CD4-positive, alpha-beta T cell treated with Interferon alpha-2 for 1 hour (primary cell): Measurements from ENCODE around the gene CMIP.
A peak's percentile ranks its signal among the peaks of the same experiment; 100 is the strongest.

Experiments used
- DNase-seq, 2 donors: peaks; one replicate each; pipeline ENCODE4 v3.0.0-alpha.2; 2020 to 2022

Gene CMIP

DNA sequence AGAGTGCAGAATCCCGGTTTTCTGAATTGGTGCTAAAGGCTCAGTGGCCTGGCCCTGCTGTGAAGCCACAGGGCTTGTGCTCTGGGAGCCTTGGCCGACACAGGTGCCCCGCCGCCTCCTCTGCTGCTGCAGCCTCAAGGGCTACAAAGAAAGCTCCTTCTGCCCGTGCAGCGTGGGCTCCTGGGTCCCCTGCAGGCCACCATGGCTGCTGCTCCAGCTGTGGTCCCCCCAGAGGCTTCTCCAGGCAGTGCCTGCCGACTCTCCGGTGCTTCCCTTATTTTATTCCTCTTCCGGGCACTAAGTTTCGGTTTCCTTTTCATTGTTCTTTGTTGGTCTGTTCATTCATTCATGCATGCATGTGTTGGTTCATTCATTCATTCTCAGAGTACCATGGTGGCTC, 53.1 kb downstream of the CMIP start:
- peak; percentile 51 to 68 for DNase-seq

DNA sequence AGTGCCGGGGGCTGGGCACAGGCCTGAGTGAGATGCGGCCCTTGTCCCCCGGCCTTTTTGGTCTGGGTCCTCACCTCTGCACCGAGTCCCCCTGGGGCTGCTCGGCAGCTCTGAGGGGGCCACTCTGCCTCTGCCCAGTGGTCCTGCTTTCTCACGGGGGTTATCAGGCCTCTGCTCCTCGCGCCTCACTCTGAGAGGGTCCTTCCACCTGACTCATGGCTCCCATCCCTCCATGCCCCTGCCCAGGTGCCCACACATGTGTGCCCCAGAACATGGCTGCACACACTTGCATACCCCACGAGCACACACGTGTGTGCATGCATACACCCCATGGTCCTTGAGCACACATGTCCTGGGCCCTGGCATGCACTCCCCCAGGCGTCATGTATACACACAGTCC, 53.7 kb downstream of the CMIP start:
- no peak for DNase-seq

DNA sequence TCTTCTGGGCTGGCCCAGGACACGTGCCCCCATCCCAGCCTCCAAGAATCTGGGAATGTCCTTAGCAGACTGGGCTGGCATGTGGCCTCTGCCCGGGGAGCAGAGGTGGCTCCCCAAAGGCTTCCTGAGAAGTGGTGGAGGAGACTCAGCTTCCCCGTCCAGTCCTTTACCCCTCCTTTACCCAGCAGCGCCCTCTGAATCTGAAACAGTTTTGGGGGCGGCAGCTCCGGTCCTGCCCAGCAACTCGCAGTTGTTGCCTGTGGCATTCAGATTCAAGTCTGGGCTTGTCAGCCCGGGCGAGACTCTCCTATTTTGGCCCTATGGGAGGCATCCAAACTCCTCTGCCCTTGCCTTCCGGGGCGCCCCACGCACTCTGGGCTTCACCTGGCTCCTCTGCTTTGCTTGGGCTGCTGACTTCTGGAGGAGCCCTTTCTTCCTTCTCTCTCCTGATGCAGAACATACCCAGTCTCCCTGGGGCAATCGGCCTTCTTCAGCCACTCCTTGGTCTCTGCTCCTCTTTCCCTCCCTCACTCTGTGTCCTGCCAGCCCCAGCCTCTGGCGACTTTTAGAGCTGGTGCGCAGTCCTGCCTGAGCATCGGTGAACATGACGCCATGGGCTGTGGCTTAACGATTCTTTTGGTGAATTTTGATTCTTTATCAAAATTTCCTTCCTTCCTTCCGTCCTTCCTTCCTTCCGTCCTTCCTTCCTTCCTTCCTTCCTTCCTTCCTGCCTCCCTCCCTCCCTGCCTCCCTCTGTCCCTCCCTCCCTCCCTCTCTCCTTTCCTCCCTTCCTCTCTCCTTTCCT, 55.2 kb downstream of the CMIP start:
- DNase-seq, result no peak

DNA sequence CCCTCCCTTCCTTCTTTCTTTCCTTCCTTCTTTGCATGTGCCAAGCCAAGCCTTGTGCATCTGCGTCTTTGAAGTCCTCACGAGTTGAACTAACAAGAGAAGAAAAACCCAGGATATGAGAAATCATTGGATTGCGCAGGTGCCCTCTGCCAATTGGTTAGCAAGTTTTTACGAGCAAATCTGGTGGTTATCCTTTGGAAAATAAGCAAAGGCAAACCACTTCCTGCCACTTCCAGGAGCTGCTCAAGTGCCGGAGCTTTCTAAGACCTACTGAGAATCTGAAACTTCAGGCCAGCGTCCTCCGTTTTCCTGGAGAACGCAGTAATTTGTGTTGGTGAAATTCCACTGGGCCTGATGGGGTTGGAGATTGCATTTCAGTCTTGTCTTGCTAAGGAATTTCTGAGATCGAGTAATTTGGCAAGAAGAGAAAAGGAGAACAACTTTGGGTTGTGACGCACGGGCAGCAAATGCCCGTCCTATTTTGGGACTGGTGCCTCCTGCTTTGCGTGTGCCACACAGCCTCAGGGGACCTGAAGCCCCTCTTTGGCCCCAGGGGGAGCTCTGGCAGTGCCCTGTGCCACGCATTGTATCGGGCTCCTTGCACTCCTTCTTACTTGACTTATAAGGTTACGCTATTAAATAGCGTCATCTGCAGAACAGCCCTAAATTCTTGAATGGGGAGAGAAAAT, 56.4 kb downstream of the CMIP start:
- peak in 1 of 2 donors; percentile 81 for DNase-seq

DNA sequence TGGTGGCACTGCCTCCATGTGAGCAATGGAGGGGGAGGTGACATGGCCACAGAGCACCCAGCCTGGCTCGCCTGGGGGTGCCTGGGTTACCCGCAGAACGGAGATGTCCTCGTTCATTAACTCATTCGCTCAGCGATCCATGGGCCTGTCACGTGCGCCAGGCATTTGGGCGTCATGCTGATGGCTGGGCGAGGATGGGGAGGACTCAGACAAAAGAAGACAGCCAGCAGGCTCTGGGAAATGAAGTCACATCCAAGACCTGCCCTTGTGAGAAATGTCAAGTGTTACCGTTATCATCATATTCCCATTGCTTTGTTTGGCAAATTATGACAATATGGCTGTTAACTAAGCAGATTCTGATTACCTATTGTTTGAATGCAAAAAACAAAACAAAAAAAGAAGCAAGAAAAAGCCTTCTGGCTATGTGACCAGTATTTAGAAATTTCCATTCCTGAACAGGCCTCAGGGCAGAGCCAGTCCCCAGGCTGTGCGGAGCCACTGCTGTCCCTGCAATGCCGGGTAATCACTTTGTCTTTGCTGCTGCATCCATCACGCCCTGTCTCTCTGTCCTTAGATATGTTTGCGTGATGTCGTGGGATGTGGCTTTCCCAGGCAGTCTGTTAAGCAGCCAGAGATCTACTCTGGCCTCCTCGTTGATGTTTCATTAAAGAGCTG, 57.9 kb downstream of the CMIP start:
- no peak for DNase-seq

DNA sequence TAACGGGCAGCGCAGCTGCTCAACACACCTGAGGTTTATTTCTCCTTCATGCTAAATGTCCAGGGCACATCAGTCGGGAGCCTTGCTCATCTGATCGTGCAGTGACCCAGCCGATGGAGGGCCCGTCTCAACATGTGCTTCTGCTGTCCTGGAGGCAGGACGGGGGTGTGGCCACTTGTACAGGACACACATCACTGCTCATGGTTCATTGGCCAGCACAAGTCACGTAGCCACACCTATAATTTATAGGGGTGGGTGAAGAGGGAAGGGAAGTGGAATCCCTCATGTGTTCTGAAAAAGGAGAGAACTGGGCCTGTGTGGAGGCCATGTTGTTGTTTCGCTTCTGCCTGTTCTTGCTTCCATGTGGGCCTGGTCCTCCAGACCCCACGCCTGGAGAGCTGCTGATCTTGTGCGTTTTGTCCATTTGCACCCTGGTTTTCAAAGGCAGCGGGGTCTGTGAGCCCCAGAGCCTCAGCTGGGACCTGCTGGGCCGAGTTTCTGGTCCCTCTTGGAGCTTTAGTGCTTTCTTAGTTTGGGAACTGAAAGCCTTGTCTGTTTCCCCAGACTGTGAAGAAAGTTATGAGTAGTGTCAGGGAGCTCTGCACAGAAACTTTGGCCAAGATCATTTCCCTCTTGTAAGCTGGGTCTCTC, 60.5 kb downstream of the CMIP start:
- DNase-seq, result peak in 1 of 2 donors; percentile 53

DNA sequence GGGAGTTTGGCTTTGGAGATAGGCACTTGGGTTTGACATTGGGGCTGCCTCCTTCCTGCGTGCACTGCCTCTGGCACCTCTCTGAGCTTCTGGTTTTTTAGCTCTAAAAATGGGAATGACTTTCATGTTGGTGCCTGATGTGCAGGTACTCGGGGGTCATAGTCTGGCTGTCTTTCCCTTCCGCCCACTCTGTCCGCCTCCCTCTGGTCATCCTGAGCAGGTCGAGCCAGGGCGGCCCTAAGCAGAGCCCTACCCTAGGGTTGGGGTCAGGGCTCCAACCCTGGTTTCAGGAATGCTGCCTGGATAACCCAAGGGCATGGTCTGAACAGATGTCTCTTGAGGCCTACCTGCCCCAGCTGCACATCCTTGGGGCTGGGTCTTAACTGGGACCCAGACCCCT, 64.8 kb downstream of the CMIP start:
- DNase-seq, result no peak

DNA sequence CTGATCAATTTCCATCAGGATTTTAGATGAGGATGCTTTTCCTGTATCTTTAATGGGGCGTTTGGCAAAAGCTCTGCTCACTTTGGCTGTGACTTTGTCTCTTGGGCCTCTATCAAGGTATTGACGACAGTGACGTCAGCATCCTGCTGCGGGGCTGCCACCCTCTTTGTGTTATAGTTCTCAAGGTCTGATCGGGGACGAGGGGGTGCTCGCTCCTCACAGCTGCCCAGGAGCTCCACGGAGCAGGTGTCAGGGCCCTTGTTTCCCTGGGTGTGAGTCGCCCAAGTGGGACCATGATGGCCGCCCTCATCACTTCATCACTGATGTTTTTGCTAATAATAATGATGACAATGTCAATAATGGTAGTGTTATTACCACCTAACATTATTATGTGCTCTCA, 65.4 kb downstream of the CMIP start:
- DNase-seq, result no peak

DNA sequence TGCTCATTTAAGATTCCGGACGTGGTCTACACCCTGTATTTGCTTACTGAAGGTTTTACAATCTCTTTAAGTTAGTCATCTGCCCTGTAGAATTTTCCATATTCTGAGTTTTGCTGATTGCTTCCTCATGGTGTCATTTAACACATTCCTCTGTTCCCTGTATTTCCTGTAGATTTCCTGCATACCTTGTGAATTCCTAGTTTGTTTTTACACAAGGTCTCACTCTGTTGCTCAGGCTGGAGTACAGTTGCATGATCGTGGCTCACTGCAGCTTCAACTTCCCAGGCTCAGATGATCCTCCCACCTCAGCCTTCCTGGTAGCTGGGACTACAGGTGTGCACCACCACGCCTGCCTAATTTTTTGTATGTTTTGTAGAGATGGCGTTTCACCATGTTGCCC, 66.8 kb downstream of the CMIP start:
- DNase-seq, result no peak

DNA sequence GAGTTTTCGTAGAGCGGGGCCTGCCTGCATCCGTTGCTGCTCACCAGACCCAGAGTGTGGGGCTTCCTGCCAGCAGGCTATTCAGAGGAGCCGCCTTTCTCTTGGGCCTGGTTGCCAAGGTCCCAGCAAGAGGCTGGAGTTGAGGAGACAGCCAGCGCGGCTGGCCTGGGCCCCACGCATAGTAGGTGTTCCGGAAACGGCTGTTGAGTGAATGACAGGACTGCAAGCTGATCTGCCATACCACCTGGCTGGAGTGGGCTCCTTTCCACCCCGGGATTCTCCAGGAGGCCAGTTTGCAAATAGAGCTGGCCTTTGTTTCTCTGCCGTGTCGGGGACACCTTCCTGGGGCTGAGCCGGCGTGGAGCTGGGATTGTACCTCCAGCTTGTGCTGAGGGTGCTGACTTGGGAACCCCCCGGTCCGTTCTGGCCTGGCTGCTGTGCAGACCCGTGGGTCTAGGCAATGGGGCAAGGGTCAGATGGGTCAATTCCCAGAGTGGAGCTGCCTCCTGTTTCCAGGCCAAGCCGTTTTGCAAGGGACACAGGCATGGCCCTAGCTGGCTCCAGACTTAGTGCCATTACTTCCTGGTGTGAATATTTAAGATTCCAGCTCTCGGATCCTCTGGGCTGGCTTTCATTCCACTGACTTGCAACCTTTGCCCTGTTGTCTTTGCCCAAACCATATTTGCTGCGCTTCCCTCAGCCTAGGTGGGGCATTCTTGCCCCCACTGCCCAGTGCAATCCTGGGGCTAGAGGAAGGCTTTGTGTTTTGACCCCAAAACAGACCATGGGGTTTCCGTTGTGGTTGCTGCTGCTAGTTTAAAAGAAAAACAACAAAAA, 68.8 kb downstream of the CMIP start:
- no peak for DNase-seq

DNA sequence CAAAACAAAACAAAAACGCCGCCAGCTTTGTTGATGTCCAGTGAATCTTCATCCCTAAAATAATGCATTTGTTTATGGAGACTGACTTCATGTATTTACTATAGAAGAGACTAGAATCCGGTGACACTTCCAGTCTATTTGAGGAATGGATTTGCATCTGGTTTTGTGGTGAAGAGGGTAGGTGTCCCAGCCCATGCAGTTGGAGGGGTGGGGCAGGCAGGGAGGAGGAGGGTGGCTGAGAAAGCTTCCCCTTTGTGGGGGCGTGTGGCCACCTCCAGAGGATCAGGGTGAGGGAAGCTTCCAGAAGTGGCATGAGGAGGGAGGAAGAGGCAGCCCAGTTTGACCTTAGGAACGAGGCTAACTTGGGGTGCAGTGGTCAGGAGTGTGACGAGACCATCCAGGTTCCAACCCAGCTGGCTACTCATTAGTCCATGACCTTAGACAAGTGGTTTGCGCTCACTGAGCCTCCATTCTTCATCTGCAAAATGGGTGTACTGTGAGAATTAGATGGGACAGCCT, 69.5 kb downstream of the CMIP start:
- peak in 1 of 2 donors; percentile 16 for DNase-seq

DNA sequence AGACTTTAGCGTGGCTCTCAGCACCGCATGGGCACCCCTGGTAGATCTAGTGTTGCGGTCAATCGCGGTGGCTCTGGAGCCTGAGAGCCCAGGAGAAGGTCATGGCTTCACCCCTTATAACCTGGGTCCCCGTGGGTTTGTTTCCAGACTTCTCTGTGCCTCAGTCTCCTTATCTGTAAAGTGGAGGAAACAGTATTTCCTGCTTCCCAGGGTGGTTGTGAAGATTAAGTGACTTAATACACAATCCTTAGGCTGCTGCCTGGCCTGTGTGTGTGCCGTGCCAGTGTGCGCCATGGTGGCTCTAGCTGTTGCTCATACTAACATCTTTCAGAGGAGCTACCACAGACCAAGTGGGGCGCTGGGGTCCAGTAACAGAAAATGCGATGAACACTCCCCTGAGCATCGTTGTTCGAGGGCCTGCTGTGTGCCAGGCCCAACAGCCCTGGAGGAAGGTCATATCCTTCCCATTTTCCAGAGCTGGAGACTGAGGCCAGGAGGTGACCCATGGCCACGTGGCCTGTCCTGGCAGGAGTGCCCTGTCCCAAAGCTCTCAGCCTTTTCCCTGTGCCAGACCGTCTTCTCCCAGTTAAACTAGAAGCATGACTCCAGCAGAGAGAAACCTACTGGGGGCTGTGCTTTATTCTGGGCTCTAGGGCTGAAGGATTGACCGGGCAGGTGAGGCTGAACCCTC, 70.1 kb downstream of the CMIP start:
- no peak for DNase-seq

DNA sequence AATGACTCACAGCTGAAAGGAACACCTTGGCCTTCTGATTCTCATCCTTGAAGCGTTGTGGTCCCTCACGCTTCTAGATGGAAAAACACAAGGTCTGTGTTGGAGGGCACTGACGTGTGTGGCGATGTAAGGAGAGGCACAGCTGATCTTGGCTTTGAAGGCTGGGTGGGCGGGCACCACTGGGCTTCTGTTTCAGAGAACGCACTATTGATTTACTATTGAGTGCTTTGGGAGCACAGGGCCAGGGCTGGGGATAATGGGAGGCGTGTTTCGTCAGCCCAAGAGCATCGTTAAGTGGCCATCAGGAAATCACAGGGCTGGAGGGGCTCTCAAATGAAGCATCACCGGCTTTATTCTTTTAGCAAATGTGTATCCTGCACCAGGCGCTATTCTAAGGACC, 70.7 kb downstream of the CMIP start:
- no peak for DNase-seq

DNA sequence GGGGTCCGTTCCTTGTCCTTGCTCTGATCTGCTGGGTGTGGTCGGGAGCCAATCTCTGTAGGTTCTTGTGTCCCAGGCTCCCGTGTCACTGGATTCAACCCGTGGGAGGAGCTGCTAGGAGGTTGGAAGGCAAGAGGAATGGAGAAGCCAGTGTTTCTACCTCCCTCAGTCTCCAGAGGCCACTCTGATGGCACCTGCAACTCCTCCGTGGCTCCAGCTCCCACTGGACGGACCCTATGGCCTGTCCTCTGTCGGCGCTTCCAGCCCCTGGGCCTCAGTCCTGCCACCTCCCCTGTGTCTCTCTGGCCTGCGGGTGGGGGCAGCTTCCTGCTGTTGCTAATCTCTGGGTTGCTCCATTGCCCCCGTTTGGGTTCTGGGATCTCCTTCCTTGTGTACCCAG, 71.1 kb downstream of the CMIP start:
- DNase-seq, result no peak

DNA sequence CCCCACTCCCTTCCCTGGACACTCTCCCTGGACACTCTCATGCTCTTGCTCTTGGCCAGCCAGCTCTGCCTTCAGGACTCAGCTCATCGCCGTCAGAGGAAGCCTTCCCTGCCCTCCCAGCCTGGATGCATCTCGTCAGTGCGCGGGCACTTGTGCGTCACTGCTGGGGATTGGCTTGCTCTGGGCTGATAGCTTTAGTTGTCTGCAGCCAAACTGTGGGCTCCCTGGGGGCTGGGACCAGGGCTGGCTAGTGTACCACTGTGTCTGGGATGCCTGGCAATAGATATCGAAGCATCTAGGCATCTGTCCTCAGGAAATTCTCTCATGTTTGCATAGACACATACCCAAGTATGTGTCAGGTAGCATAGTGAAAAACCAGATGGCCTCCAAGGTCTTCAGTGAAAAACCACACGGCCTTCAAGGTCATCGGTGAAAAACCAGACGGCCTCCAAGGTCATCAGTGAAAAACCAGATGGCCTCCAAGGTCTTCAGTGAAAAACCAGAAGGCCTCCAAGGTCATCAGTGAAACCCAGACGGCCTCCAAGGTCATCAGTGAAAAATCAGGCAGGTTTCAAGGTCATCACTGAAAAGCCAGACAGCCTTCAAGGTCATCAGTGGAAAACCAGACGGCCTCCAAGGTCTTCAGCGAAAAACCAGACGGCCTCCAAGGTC, 72.0 kb downstream of the CMIP start:
- no peak for DNase-seq

DNA sequence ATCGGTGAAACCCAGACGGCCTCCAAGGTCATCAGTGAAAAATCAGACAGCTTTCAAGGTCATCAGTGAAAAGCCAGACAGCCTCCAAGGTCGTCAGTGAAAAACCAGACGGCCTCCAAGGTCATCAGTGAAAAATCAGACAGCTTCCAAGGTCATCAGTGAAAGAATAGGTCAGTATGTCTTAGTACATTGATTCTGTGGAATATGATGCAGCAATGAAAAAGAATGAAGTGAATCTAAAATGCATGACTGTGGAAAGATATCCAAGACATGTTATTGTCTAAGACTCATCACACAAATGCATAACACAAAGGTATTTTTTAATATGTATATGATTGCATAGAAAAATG, 72.5 kb downstream of the CMIP start:
- no peak for DNase-seq

DNA sequence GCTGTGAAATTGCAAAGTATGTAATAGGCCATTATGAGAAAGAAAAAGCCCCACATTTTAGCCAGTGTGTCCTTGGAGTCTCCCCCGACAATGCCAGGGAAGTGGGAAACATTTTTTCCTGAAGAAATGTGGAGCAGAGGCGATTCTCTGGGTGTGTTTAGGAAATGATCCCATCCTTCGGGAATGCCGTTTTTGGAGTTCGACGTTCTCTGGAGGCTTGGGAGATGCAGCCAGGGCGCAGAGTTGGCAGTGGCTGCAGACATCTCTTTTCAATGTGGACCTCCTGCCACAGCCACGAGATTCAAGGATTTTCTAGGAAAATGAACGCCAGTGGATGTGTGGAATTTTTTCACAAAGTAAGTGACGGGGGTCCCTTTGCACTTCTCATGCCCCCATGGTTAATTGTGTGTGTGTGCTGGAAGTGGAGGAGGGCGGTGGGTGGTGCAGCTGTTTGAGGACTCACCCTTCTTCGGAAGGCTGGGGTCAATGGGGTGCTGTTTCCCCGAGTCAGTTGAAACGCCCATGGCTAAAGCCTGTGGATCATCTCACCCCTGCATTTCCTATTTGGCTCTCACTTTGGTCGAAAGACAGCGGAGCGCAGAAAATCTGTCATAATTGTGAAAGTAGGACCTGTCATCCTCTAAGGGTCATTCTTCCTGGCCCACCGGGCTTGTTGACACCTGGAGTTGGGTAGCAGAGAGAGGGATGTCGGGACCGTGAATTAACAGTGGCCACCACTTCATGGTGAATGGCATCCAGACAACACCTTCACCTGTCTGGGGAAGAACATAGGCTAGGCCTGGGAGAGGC, 73.2 kb downstream of the CMIP start:
- DNase-seq, result no peak

DNA sequence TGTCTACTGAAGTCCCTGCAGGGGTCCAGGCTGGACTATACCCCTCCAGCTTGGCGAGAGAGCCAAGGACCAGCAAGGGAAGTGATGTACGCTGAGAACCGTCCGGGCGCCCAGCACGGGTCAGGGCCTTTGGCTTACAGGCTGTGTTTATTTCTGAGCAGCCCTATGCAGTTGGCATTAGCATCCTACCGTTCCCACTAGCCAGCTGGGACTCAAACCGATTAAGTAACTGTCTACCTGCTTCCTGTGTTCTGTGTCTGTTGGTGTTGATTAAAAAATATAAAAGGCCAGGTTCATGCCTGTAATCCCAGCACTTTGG, 73.8 kb downstream of the CMIP start:
- no peak for DNase-seq

DNA sequence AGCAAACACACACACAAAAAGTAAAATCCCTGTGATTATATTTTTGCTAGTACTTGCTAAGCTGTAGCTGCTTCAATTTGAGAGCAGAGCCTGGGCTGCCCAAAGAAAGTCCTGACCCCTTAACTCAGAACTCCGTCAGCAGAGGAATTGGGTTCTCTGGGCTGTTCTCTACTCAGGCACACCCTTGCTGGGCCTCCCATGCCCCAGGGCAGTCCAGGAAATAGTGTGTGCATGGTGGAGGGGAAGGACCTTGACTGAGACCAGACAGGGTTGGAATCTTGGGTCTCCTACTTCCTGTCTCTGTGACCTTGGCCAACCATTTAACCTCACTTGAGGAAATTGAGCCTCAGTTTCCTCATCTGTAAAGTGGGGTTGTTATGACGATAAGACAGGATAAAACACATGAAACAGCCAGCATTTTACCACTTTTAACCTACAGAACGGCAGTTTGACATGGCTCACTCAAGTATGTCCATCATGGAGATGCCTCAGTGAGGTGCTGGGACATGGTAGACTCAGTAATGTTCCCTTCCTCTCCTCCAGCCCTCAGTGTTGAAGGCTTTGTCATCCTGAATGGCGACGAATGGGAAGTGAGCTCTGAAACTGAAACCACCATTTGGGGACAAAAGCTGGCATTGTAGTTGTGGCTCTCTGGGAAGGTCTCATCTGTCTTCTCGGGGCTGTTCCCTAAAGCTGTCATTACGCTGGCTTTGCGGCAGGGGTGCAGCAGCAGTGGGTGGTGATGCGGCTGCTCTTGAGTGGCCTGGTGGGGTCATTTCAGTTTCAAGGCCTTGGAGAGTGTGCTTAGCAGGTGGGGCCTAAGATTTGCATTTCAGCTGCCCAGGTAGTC, 74.9 kb downstream of the CMIP start:
- DNase-seq, result peak in 1 of 2 donors; percentile 12

DNA sequence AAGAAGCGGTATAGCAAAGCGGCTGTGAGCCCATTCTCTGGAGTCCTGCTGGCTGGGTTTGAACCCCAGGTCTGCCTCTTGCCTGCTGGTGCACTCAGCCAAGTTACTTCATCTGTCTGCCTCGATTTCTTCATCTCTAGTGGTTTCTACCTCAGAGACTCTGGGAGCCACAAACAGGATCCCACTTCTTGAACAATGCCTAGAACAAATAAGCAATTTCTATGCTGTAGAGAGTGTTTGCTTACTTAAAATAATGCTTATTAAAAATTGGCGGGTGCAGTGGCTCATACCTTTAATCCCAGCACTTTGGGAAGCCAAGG, 75.5 kb downstream of the CMIP start:
- DNase-seq, result no peak
